Pancreas (tissue), 10 donors: Measurements from ENCODE around the gene FRRS1L. TPM values are rescaled to one million over a fixed set of nuclear protein-coding genes. Genes with fewer than 3 reads are reported as not detected.

Experiments used
- ATAC-seq, 4 donors: fragments of 200-7000 bp; cut with Tn5 transposase; one replicate each; pipeline versions ENCODE4 v1.8.0 to v1.9.1; 2020; ENCODE audit warnings: mild to moderate bottlenecking in 4 of 4, moderate library complexity in 4 of 4
- DNase-seq, 6 donors: peaks; one replicate each; pipeline ENCODE4 v3.0.0-alpha.2; 2020
- FAIRE-seq: peaks from 2 replicates; lab custom pipeline; 2012; peaks lifted over from hg19 to GRCh38; lab: Jason Lieb, UNC
- H3K27ac ChIP-seq, 4 donors: fragments of 200-600 bp; sonication (generic); 1 replicate in 3 of 4; 2 replicates in 1 of 4; pipeline versions ENCODE4 v1.5.0 to v1.8.0; 2020
- H3K27me3 ChIP-seq, 4 donors: fragments of 200-600 bp; one replicate each; pipeline ENCODE4 v1.8.0; 2021
- H3K36me3 ChIP-seq, 3 donors: fragments of 200-600 bp; sonication (generic) in 1 of 3; one replicate each; pipeline versions ENCODE4 v1.5.0 to v1.8.0; 2020 to 2021
- H3K4me1 ChIP-seq, 3 donors: fragments of 200-600 bp; one replicate each; pipeline ENCODE4 v1.8.0; 2021
- H3K4me3 ChIP-seq, 4 donors: fragments of 200-600 bp; sonication (generic) in 2 of 4; one replicate each; pipeline versions ENCODE4 v1.5.0 to v1.8.0; 2020 to 2021
- H3K9me3 ChIP-seq, 4 donors: fragments of 200-600 bp; one replicate each; pipeline ENCODE4 v1.8.0; 2021
- WGBS, 2 donors: extraction: QIAGEN DNeasy Blood & Tissue Kit; methylation state at CpG; one replicate each; pipeline ENCODE4 v1.1.7; 2013; 5-methylcytosine and 5-hydroxymethylcytosine counted together
- intact Hi-C, 3 donors: fragments of 100-400 bp; cut with DNase I; formaldehyde crosslinking; loops; one replicate each; pipeline versions ENCODE4 v1.11.1 to v1.14.2; 2022
- polyA plus RNA-seq, 2 donors: library from polyadenylated mRNA; stranded (reverse); fragments of 200-250 nt; gene quantifications; one replicate each; pipeline ENCODE4 v1.2.3, GENCODE V29; 2013
- total RNA-seq, 6 donors: library from RNA; stranded (reverse); fragmentation: NEBNext Ultra II Directional in 4 of 6; extraction: Animal tissue kit (Norgen Biotek cat#: 25700) in 4 of 6; gene quantifications; one replicate each; pipeline versions ENCODE4 v1.2.1 to v1.2.4, GENCODE V29; 2021 to 2023
- TF ChIP-seq, protein P1 (sequence below), 4 donors: fragments of 200-600 bp; sonication (generic) in 3 of 4; IDR thresholded peaks; one replicate each; pipeline versions ENCODE4 v1.5.0 to v1.8.0; 2021; ENCODE audit warnings: antibody characterized with exemption in 4 of 4
- donor health status: healthy with polysubstance abuse.
- donor health status: DM: no; HTN: no; CAD: no; lungs with moderate emphysema.
- donor health status: DM: no; HTN: no; CAD: no.
- donor health status: control.
- donor health status: control.
- donor health status: Bipolar disorder and iron deficiency.
- donor health status: DM: yes; HTN: yes; CAD: no.
- donor health status: DM: no; HTN: no; CAD: no.
- donor health status: DM: no; HTN: no; CAD: no.
- donor health status: DM: yes; HTN: yes; CAD: no.

Gene FRRS1L
- total and polyA plus RNA-seq, 8 donors: 0.19 to 3.0 (median 0.80) TPM

- FAIRE-seq (no peak), ATAC-seq (peak in 3 of 4 donors; percentile 2 to 11 (median 10)), DNase-seq (peak in 1 of 6 donors; percentile 36)
- peak overlapping the region; percentile 25 to 50 (median 40) for H3K27ac ChIP-seq
- no peaks in the 10 kb centered on the region for H3K36me3 ChIP-seq
- TF ChIP-seq, protein P1, sequence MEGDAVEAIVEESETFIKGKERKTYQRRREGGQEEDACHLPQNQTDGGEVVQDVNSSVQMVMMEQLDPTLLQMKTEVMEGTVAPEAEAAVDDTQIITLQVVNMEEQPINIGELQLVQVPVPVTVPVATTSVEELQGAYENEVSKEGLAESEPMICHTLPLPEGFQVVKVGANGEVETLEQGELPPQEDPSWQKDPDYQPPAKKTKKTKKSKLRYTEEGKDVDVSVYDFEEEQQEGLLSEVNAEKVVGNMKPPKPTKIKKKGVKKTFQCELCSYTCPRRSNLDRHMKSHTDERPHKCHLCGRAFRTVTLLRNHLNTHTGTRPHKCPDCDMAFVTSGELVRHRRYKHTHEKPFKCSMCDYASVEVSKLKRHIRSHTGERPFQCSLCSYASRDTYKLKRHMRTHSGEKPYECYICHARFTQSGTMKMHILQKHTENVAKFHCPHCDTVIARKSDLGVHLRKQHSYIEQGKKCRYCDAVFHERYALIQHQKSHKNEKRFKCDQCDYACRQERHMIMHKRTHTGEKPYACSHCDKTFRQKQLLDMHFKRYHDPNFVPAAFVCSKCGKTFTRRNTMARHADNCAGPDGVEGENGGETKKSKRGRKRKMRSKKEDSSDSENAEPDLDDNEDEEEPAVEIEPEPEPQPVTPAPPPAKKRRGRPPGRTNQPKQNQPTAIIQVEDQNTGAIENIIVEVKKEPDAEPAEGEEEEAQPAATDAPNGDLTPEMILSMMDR (IDR thresholded peaks at IDR 0.05): no peak
- intact Hi-C loops: no loop called here
- H3K4me1 ChIP-seq: peaks cover 44 to 73% (median 66%) of the 10 kb centered on the region in 3 donors
- H3K9me3 ChIP-seq: no peaks in the 10 kb centered on the region
- H3K4me3 ChIP-seq: no peak overlapping the region
- WGBS, 2 donors: 73% methylated on average over 12 of the region's 12 CpGs
- H3K27me3 ChIP-seq: no peaks in the 10 kb centered on the region
Measured at GRCh38 chr9:109113892-109114609, 53.0 kb downstream of the FRRS1L start.

DNA sequence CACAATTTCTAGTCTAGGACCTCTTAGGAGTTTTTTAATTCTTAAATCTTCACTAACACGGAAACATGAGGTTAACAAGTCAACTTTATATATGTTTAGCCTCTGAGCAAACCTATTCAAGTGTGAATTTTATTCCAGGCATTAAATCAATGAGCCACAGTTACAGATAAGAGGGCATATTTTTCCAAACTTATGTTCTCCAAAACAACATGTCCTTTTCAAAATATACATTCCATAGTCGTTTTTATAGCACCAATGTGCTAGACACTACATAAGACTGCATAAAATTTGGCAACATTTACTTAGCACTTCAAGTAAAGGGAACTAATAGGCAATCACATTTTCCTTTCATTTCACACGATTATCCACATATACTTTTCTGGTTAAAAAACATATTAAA is 53.8 kb downstream of the FRRS1L start:
- Histone ChIP-seq H3K36me3 (no peaks in the 10 kb centered on the region), H3K27me3 (no peaks in the 10 kb centered on the region), H3K9me3 (no peaks in the 10 kb centered on the region), H3K4me3 (no peak overlapping the region), H3K27ac (peak overlapping the region in 2 of 4 donors; percentile 43 to 50), H3K4me1 (peaks cover 49 to 80% (median 74%) of the 10 kb centered on the region in 3 donors)
- FAIRE-seq: no peak
- DNase-seq: no peak
- no peak for ATAC-seq
- intact Hi-C loops: no loop called here
- TF ChIP-seq, protein P1 (IDR thresholded peaks at IDR 0.05): no peak
- 42 to 44% methylated on average over 3 of the region's 3 CpGs for WGBS, 2 donors

DNA sequence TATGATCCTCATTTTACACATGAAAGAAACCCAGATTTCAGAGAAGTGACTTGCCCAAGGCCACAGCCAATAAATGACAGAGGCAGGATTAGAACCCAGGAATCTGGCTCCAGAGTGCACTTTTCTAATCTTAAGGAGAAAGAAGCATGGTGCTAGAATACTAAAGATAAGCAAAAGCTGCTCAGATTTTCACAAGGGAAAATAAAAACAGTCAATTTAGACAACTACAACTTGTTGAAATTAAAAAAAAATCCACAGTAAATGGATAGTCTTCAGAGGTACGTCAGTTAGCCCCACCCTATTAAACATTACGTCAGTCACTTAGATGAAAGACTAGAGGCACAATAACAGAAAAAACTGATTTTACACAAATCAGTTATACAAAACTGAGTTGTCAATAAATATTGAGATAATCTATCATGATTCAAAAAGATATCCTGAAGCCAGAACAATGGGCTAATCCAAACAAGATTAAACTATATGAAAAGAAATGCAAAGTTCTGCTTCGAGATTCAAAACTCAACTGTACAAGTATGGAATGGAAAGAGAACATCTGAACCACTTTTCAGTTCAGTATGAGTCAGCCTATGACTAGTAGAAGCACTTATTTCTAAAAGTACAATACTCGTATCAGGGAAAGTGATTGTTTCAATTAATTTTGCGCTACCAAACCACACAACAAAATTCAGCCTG is 56.6 kb downstream of the FRRS1L start:
- Histone ChIP-seq H3K27me3 (no peaks in the 10 kb centered on the region), H3K4me3 (no peak overlapping the region), H3K4me1 (peaks cover 37 to 72% (median 65%) of the 10 kb centered on the region in 3 donors), H3K9me3 (no peaks in the 10 kb centered on the region), H3K27ac (peak overlapping the region in 2 of 4 donors; percentile 27 to 57), H3K36me3 (no peaks in the 10 kb centered on the region)
- TF ChIP-seq, protein P1 (IDR thresholded peaks at IDR 0.05): no peak
- intact Hi-C loops: no loop called here
- peak; percentile 36 to 69 (median 50) for ATAC-seq
- WGBS, 2 donors: 40 to 42% methylated on average over 5 of the region's 5 CpGs
- no peak for DNase-seq
- no peak for FAIRE-seq

DNA sequence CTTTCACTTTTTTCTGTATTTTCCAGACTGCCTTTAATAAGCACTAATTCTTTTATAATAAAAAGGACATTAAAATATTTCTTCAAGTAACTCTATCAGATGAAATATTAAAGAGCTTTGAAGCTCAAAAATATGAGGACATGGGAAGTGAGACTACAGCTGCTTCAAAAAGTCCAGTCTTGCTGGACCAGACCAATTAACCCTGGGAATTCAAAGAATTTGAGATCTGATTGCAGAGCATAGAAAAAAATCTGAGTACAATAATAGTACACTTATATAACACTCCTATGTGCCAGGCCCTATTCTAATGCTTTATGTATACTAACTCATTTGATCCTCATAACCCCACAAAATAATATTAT is 57.1 kb downstream of the FRRS1L start:
- Histone ChIP-seq H3K4me1 (peaks cover 33 to 69% (median 62%) of the 10 kb centered on the region in 3 donors), H3K9me3 (no peaks in the 10 kb centered on the region), H3K36me3 (no peaks in the 10 kb centered on the region), H3K4me3 (no peak overlapping the region), H3K27me3 (no peaks in the 10 kb centered on the region), H3K27ac (peak overlapping the region in 1 of 4 donors; percentile 27)
- FAIRE-seq (no peak), ATAC-seq (peak in 1 of 4 donors; percentile 13), DNase-seq (no peak)
- TF ChIP-seq, protein P1 (IDR thresholded peaks at IDR 0.05): no peak
- intact Hi-C loops: no loop called here
